A549 (cell line): ENCODE results near the gene IRF6. TPM values are rescaled to one million over a fixed set of nuclear protein-coding genes. Genes with fewer than 3 reads are reported as not detected.

Experiments used
- ATAC-seq, 2 experiments: fragments of 200-7000 bp in 1 of 2; fragments of >200 bp in 1 of 2; cut with Nextera tagmentation in 1 of 2; cut with Tn5 transposase in 1 of 2; 3 replicates each; pipeline versions ENCODE4 v1.8.0 to v1.9.1; 2018 to 2020; ENCODE audit warnings: mild to moderate bottlenecking in 1 of 2, moderate library complexity in 1 of 2
- CTCF ChIA-PET: fragments of 300-600 bp; sonication (Branson Sonifier 250); formaldehyde crosslinking; extraction: SDS; loops from one replicate; lab custom pipeline; 2021; ENCODE audit warnings: antibody characterized with exemption, inconsistent platforms; lab: Yijun Ruan, JAX
- POLR2A ChIA-PET: fragments of 350-600 bp; formaldehyde crosslinking; extraction: SDS; loops from one replicate; lab custom pipeline; 2021; ENCODE audit warnings: antibody characterized with exemption, inconsistent platforms; lab: Yijun Ruan, JAX
- DNase-seq, 2 experiments: peaks; one replicate each; pipeline versions ENCODE4 v3.0.0 to v3.0.0-alpha.2; 2011 to 2016; ENCODE audit warnings: low read depth in 1 of 2, low spot score in 1 of 2
- FAIRE-seq: peaks from 2 replicates; lab custom pipeline; 2011; peaks lifted over from hg19 to GRCh38; lab: Jason Lieb, UNC
- H3K27ac ChIP-seq, 2 experiments: fragments of >200 bp; sonication (Bioruptor Twin); formaldehyde crosslinking; 3 replicates each; pipeline ENCODE4 v1.5.1; 2016 to 2017
- H3K4me1 ChIP-seq: fragments of >200 bp; sonication (Bioruptor Twin); formaldehyde crosslinking; 3 replicates; pipeline ENCODE4 v1.6.1; 2016
- H3K4me2 ChIP-seq: fragments of >200 bp; sonication (Bioruptor Twin); formaldehyde crosslinking; 3 replicates; pipeline ENCODE4 v1.6.1; 2016
- H3K4me3 ChIP-seq: fragments of >200 bp; sonication (Bioruptor Twin); formaldehyde crosslinking; 3 replicates; pipeline ENCODE4 v1.5.1; 2016
- H3K9me3 ChIP-seq: fragments of >200 bp; sonication (Bioruptor Twin); formaldehyde crosslinking; 3 replicates; pipeline ENCODE4 v1.6.1; 2016
- BHLHE40 ChIP-seq: IDR thresholded peaks from 2 replicates; pipeline ENCODE4 v1.6.1; 2012; ENCODE audit warnings: low read depth, low read length, inconsistent platforms
- CBX2 ChIP-seq: fragments of 200-600 bp; sonication (generic); IDR thresholded peaks from 2 replicates; pipeline ENCODE4 v1.6.1; 2016; ENCODE audit warnings: low read depth, mild to moderate bottlenecking, borderline replicate concordance
- CHD2 ChIP-seq: fragments of 150-350 bp; IDR thresholded peaks from 2 replicates; pipeline ENCODE4 v1.6.1; 2014; ENCODE audit warnings: low read length; ENCODE audit not compliant: partially characterized antibody
- EP300 ChIP-seq, 2 experiments: fragments of >200 bp; sonication (Bioruptor Twin); formaldehyde crosslinking; IDR thresholded peaks; 2 replicates in 1 of 2; 3 replicates in 1 of 2; pipeline ENCODE4 v1.6.1; 2016 to 2017
- ESRRA ChIP-seq: fragments of 150-350 bp; IDR thresholded peaks from 2 replicates; pipeline ENCODE4 v1.6.1; 2014; ENCODE audit warnings: mild to moderate bottlenecking, low read length, borderline replicate concordance
- FOSB ChIP-seq: fragments of 250-450 bp; sonication (Bioruptor Pico); IDR thresholded peaks from 2 replicates; pipeline ENCODE4 v1.5.0; 2020; ENCODE audit warnings: mild to moderate bottlenecking, moderate library complexity
- FOXS1 ChIP-seq: fragments of 250-450 bp; sonication (Bioruptor Pico); IDR thresholded peaks from 2 replicates; pipeline ENCODE4 v1.5.0; 2020; ENCODE audit warnings: mild to moderate bottlenecking, moderate library complexity
- GATA3 ChIP-seq: IDR thresholded peaks from 2 replicates; pipeline ENCODE4 v1.6.1; 2012; ENCODE audit warnings: borderline replicate concordance
- HDAC2 ChIP-seq: fragments of 200-600 bp; sonication (generic); IDR thresholded peaks from 2 replicates; pipeline ENCODE4 v1.6.1; 2016
- HEYL ChIP-seq: fragments of 250-450 bp; sonication (Bioruptor Pico); IDR thresholded peaks from 2 replicates; pipeline ENCODE4 v1.8.0; 2021; ENCODE audit warnings: mild to moderate bottlenecking, moderate library complexity
- HOXB13 ChIP-seq: fragments of 250-450 bp; sonication (Bioruptor Pico); IDR thresholded peaks from 2 replicates; pipeline ENCODE4 v1.5.0; 2020; ENCODE audit warnings: low read depth, mild to moderate bottlenecking, moderate library complexity
- HOXB5 ChIP-seq: fragments of 250-450 bp; sonication (Bioruptor Pico); IDR thresholded peaks from 2 replicates; pipeline ENCODE4 v1.5.0; 2020; ENCODE audit warnings: mild to moderate bottlenecking, moderate library complexity
- JUN ChIP-seq, 2 experiments: fragments of >200 bp; sonication (Bioruptor Twin); formaldehyde crosslinking; IDR thresholded peaks; 2 replicates in 1 of 2; 3 replicates in 1 of 2; pipeline ENCODE4 v1.6.1; 2016 to 2017
- JUNB ChIP-seq: fragments of >200 bp; sonication (Bioruptor Twin); formaldehyde crosslinking; IDR thresholded peaks from 2 replicates; pipeline ENCODE4 v1.6.1; 2016
- KDM1A ChIP-seq: fragments of 200-600 bp; sonication (generic); IDR thresholded peaks from 2 replicates; pipeline ENCODE4 v1.6.1; 2016; ENCODE audit warnings: low read depth, mild to moderate bottlenecking
- KDM5A ChIP-seq: fragments of 200-600 bp; sonication (generic); IDR thresholded peaks from 2 replicates; pipeline ENCODE4 v1.6.1; 2016; ENCODE audit warnings: antibody characterized with exemption, mild to moderate bottlenecking
- MAZ ChIP-seq: fragments of 150-350 bp; IDR thresholded peaks from 2 replicates; pipeline ENCODE4 v1.6.1; 2014; ENCODE audit warnings: antibody characterized with exemption, low read depth, low read length, borderline replicate concordance
- NPAS2 ChIP-seq: fragments of 250-450 bp; sonication (Bioruptor Pico); IDR thresholded peaks from 2 replicates; pipeline ENCODE4 v1.8.0; 2022; ENCODE audit warnings: mild to moderate bottlenecking, moderate library complexity, borderline replicate concordance
- PHF8 ChIP-seq: fragments of 200-600 bp; sonication (generic); IDR thresholded peaks from 2 replicates; pipeline ENCODE4 v1.6.1; 2016; ENCODE audit warnings: low read depth, mild to moderate bottlenecking, antibody characterized with exemption, moderate library complexity, borderline replicate concordance
- POLR2AphosphoS2 ChIP-seq: conservative IDR thresholded peaks from 2 replicates; pipeline ENCODE4 v1.6.1; 2012; ENCODE audit warnings: low read length, improper control_type of control experiment, inconsistent platforms
- RNF2 ChIP-seq: fragments of 200-600 bp; sonication (generic); IDR thresholded peaks from 2 replicates; pipeline ENCODE4 v1.6.1; 2016; ENCODE audit warnings: low read depth, mild to moderate bottlenecking, antibody characterized with exemption, moderate library complexity, borderline replicate concordance
- SREBF2 ChIP-seq: fragments of 450-650 bp; IDR thresholded peaks from 2 replicates; pipeline ENCODE4 v1.6.1; 2014; ENCODE audit warnings: mild to moderate bottlenecking, moderate library complexity
- ZSCAN20 ChIP-seq: fragments of 250-450 bp; sonication (Bioruptor Pico); IDR thresholded peaks from 2 replicates; pipeline ENCODE4 v1.8.0; 2022; ENCODE audit warnings: mild to moderate bottlenecking, moderate library complexity
- WGBS: methylation state at CpG from one replicate; pipeline ENCODE4 v1.1.6; 2017; ENCODE audit errors: missing lambda C conversion rate; 5-methylcytosine and 5-hydroxymethylcytosine counted together
- polyA plus RNA-seq, 4 experiments: library from polyadenylated mRNA; depleted of rRNA in 3 of 4; stranded (reverse); fragments of >200 nt; fragmentation: RNase III in 1 of 4; extraction: RNeasy Plus Mini Kit Qiagen cat#74134 plus additional on column Dnase treatment in 1 of 4; gene quantifications; 2 replicates in 3 of 4; 3 replicates in 1 of 4; pipeline ENCODE4 v1.2.3, GENCODE V29; 2011 to 2017
- TF ChIP-seq, protein P1 (sequence below): fragments of 250-450 bp; sonication (Bioruptor Pico); IDR thresholded peaks from 2 replicates; pipeline ENCODE4 v1.5.0; 2021; ENCODE audit warnings: mild to moderate bottlenecking, moderate library complexity, borderline replicate concordance
- TF ChIP-seq, protein P2 (sequence below): fragments of >200 bp; sonication (Bioruptor Twin); formaldehyde crosslinking; IDR thresholded peaks from 3 replicates; pipeline ENCODE4 v1.6.1; 2016
- TF ChIP-seq, protein P3 (sequence below): fragments of 250-450 bp; sonication (Bioruptor Pico); IDR thresholded peaks from 2 replicates; pipeline ENCODE4 v1.5.0; 2020; ENCODE audit warnings: low read depth, mild to moderate bottlenecking, moderate library complexity
- TF ChIP-seq, protein P4 (sequence below): fragments of >200 bp; sonication (Bioruptor Twin); formaldehyde crosslinking; IDR thresholded peaks from 3 replicates; pipeline ENCODE4 v1.5.1; 2016
- TF ChIP-seq, protein P5 (sequence below): IDR thresholded peaks from 2 replicates; pipeline ENCODE4 v1.6.1; 2012

The IRF6 gene
- polyA plus RNA-seq, 2 of the 4 experiments (the other 2 are of a cell fraction): 0.08 to 0.22 TPM

DNA sequence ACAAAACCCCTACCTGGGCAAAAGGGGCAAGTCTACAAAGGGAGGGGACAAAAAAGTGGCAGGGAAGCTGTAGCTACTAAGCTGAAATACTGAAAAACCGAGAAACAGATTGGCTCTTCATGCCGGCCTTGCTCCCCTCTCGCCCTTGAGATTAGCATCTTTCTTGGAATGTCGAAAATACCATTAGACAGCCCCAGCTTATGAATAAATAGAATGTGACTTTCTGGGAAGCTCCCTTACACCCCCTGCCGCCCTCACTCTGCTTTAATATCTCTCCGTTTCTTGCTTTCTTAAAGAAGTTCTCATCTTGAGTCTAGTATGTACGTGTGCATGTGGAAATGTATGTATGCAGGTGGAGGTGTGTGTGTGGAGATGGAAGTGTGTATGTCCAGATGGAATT, 36.0 kb downstream of the IRF6 start:
- H3K27ac ChIP-seq: no peak overlapping the region

DNA sequence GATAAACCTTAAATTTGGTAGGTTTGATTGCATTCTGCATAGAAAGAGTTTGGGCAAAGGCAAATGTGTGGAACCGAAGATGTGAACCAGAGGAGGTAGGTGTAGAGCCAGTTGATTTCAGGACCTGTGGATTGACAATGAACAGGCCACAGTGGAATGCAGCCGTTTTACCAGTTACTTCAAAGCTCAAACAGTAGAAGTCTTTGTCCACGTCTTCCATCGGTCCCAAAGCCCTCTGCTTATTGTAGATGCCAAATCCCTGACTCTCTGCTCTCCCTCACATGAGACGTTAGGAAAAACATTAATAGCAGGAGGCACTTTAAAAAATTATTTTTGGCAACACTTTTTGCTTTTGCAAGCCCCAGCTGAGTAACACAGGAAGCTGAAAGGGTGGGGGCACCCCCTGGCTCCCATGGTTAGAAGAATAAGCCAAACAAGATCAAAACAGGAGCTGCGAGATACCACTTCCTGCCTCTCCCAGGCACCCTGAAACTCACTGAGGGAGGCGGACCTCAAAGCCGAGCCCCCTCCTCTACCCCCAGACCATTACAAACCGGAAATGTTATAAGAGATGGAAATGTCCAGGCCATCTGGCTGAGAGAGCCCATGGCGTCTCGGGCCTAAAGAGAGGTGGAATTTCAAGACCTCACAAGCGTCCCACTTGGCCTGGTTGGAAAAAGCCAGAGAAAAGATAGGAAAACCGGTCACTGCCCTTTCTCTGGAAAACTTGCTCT, 36.6 kb downstream of the IRF6 start:
- POLR2A ChIA-PET: no interaction called here
- CTCF ChIA-PET: interaction anchor here (1.4 to 1.5 kb wide), 2 partner anchors 11 kb away, joined by 3 to 5 read pairs; no protein-coding TSS in a partner anchor
- no peak overlapping the region for H3K4me2 ChIP-seq
- FAIRE-seq (no peak), ATAC-seq (no peak)
- H3K4me1 ChIP-seq: no peaks in the 10 kb centered on the region
- 55% methylated on average over 13 of the region's 13 CpGs for WGBS
- H3K9me3 ChIP-seq: no peaks in the 10 kb centered on the region
- TF ChIP-seq KDM5A: no peak
- TF ChIP-seq, protein P1, sequence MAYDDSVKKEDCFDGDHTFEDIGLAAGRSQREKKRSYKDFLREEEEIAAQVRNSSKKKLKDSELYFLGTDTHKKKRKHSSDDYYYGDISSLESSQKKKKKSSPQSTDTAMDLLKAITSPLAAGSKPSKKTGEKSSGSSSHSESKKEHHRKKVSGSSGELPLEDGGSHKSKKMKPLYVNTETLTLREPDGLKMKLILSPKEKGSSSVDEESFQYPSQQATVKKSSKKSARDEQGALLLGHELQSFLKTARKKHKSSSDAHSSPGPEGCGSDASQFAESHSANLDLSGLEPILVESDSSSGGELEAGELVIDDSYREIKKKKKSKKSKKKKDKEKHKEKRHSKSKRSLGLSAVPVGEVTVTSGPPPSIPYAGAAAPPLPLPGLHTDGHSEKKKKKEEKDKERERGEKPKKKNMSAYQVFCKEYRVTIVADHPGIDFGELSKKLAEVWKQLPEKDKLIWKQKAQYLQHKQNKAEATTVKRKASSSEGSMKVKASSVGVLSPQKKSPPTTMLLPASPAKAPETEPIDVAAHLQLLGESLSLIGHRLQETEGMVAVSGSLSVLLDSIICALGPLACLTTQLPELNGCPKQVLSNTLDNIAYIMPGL (CRISPR knock-in tag): no peak
- TF ChIP-seq, protein P2, sequence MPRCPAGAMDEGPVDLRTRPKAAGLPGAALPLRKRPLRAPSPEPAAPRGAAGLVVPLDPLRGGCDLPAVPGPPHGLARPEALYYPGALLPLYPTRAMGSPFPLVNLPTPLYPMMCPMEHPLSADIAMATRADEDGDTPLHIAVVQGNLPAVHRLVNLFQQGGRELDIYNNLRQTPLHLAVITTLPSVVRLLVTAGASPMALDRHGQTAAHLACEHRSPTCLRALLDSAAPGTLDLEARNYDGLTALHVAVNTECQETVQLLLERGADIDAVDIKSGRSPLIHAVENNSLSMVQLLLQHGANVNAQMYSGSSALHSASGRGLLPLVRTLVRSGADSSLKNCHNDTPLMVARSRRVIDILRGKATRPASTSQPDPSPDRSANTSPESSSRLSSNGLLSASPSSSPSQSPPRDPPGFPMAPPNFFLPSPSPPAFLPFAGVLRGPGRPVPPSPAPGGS: no peak
- TF ChIP-seq, protein P3, sequence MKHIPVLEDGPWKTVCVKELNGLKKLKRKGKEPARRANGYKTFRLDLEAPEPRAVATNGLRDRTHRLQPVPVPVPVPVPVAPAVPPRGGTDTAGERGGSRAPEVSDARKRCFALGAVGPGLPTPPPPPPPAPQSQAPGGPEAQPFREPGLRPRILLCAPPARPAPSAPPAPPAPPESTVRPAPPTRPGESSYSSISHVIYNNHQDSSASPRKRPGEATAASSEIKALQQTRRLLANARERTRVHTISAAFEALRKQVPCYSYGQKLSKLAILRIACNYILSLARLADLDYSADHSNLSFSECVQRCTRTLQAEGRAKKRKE (CRISPR knock-in tag): no peak
- no peak for TF ChIP-seq FOXS1 (CRISPR knock-in tag)
- TF ChIP-seq ZSCAN20: no peak
- no peak for TF ChIP-seq JUNB
- no peak for TF ChIP-seq ESRRA
- TF ChIP-seq, protein P4, sequence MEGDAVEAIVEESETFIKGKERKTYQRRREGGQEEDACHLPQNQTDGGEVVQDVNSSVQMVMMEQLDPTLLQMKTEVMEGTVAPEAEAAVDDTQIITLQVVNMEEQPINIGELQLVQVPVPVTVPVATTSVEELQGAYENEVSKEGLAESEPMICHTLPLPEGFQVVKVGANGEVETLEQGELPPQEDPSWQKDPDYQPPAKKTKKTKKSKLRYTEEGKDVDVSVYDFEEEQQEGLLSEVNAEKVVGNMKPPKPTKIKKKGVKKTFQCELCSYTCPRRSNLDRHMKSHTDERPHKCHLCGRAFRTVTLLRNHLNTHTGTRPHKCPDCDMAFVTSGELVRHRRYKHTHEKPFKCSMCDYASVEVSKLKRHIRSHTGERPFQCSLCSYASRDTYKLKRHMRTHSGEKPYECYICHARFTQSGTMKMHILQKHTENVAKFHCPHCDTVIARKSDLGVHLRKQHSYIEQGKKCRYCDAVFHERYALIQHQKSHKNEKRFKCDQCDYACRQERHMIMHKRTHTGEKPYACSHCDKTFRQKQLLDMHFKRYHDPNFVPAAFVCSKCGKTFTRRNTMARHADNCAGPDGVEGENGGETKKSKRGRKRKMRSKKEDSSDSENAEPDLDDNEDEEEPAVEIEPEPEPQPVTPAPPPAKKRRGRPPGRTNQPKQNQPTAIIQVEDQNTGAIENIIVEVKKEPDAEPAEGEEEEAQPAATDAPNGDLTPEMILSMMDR: no peak
- no peak for TF ChIP-seq GATA3
- TF ChIP-seq FOSB (CRISPR knock-in tag): no peak
- TF ChIP-seq, all 56 proteins: peak for 0
- H3K4me3 ChIP-seq: no peak overlapping the region
- no peak overlapping the region for H3K27ac ChIP-seq
- DNase-seq: no peak

More for the DNA sequence above, 36.0 kb downstream of the IRF6 start:
- Histone ChIP-seq H3K4me2 (no peak overlapping the region), H3K4me1 (no peaks in the 10 kb centered on the region), H3K9me3 (no peaks in the 10 kb centered on the region), H3K4me3 (no peak overlapping the region)
- FAIRE-seq (no peak), DNase-seq (no peak), ATAC-seq (no peak)
- no peak for TF ChIP-seq HOXB13 (CRISPR knock-in tag)
- TF ChIP-seq KDM1A: no peak
- POLR2A ChIA-PET: no interaction called here
- 45% methylated on average over 7 of the region's 7 CpGs for WGBS
- CTCF ChIA-PET: no interaction called here

- ATAC-seq (no peak), FAIRE-seq (no peak), DNase-seq (no peak)
- no peak overlapping the region for H3K4me2 ChIP-seq
- H3K9me3 ChIP-seq: no peaks in the 10 kb centered on the region
- CTCF ChIA-PET: interaction anchor here (1.0 to 1.5 kb wide), 4 partner anchors 10 to 202 kb away, joined by 3 to 5 read pairs (median 4); partner anchors contain the start of gene UTP25
- POLR2A ChIA-PET: no interaction called here
- 54% methylated on average over 9 of the region's 9 CpGs for WGBS
- H3K4me3 ChIP-seq: no peak overlapping the region
- no peaks in the 10 kb centered on the region for H3K4me1 ChIP-seq
- H3K27ac ChIP-seq: no peak overlapping the region
- TF ChIP-seq NPAS2 (CRISPR knock-in tag) (no peak), EP300 (IDR thresholded peaks at IDR 0.05) (no peak), BHLHE40 (no peak), CBX2 (no peak), SREBF2 (no peak), HEYL (CRISPR knock-in tag) (no peak), RNF2 (no peak), JUN (IDR thresholded peaks at IDR 0.05) (no peak), HOXB5 (CRISPR knock-in tag) (no peak), HDAC2 (no peak), MAZ (no peak), PHF8 (no peak), CHD2 (no peak), GATA3 (no peak), POLR2AphosphoS2 (no peak)
- TF ChIP-seq, protein P5, sequence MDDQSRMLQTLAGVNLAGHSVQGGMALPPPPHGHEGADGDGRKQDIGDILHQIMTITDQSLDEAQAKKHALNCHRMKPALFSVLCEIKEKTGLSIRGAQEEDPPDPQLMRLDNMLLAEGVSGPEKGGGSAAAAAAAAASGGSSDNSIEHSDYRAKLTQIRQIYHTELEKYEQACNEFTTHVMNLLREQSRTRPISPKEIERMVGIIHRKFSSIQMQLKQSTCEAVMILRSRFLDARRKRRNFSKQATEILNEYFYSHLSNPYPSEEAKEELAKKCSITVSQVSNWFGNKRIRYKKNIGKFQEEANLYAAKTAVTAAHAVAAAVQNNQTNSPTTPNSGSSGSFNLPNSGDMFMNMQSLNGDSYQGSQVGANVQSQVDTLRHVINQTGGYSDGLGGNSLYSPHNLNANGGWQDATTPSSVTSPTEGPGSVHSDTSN: no peak
Measured at GRCh38 chr1:209768354-209768774, 37.6 kb downstream of the IRF6 start.
